Keratinocyte (primary cell): ENCODE results near the gene CD1E.

Experiments
- CTCF ChIP-seq, 3 experiments: IDR thresholded peaks in 1 of 3; conservative IDR thresholded peaks in 1 of 3; optimal IDR thresholded peaks in 1 of 3; 2 replicates in 2 of 3; 3 replicates in 1 of 3; pipeline versions ENCODE3 to v1.5.1; 2011; ENCODE audit warnings: low read length in 3 of 3, mild to moderate bottlenecking in 3 of 3, moderate library complexity in 2 of 3, control low read depth in 1 of 3, inconsistent platforms in 1 of 3; ENCODE audit not compliant: insufficient read depth in 2 of 3; ENCODE audit errors: extremely low read depth in 1 of 3
- EZH2 ChIP-seq: IDR thresholded peaks from one replicate; pipeline ENCODE4 v1.6.1; 2012; ENCODE audit warnings: inconsistent platforms, mild to moderate bottlenecking, low read length, moderate library complexity

GRCh38 chr1:158323866-158324265, 29.8 kb upstream of the CD1E start:
- TF ChIP-seq CTCF (optimal IDR thresholded peaks at IDR 0.05 in 1 of 3, IDR thresholded peaks at IDR 0.05 in 1 of 3, conservative IDR thresholded peaks at IDR 0.05 in 1 of 3; ENCODE audit: extremely low read depth in 1 of 3, insufficient read depth in 2 of 3, low read length in 3 of 3): no peak
- TF ChIP-seq EZH2: no peak
